Upper lobe of left lung (tissue), 4 donors: ENCODE measurements around the gene RIT2.

Experiments
- POLR2A ChIP-seq, 4 donors: fragments of 450-650 bp; IDR thresholded peaks; one replicate each; pipeline ENCODE4 v1.5.1; 2016 to 2017; ENCODE audit warnings: antibody characterized with exemption in 4 of 4, mild to moderate bottlenecking in 2 of 4
- TF ChIP-seq, protein P1 (sequence below), 6 experiments: fragments of 450-650 bp in 4 of 6; fragments of 200-600 bp in 2 of 6; sonication (generic) in 2 of 6; IDR thresholded peaks; one replicate each; pipeline ENCODE4 v1.5.1; 2016 to 2019; ENCODE audit warnings: antibody characterized with exemption in 6 of 6

DNA sequence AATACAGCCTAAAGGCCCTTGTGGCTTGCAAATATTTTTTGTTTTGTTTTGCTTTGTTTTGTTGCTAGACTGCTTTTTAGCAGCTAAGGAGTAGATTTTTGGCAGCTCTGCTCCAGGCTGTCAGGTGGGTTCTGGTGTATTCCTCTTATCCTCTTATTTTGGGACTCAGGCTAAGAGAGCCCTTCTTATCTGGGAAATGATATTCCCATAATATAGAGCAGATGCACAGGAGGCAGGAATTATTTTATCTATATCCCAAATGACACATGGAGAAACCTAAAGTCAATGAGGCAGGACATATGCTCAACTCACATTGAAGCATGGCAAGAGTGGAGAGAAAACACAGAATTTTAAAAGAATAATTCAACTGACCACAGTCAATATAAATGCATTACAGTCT lies 369.6 kb downstream of the RIT2 start:
- no peak for TF ChIP-seq POLR2A (IDR thresholded peaks at IDR 0.05)
- TF ChIP-seq, protein P1, sequence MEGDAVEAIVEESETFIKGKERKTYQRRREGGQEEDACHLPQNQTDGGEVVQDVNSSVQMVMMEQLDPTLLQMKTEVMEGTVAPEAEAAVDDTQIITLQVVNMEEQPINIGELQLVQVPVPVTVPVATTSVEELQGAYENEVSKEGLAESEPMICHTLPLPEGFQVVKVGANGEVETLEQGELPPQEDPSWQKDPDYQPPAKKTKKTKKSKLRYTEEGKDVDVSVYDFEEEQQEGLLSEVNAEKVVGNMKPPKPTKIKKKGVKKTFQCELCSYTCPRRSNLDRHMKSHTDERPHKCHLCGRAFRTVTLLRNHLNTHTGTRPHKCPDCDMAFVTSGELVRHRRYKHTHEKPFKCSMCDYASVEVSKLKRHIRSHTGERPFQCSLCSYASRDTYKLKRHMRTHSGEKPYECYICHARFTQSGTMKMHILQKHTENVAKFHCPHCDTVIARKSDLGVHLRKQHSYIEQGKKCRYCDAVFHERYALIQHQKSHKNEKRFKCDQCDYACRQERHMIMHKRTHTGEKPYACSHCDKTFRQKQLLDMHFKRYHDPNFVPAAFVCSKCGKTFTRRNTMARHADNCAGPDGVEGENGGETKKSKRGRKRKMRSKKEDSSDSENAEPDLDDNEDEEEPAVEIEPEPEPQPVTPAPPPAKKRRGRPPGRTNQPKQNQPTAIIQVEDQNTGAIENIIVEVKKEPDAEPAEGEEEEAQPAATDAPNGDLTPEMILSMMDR (IDR thresholded peaks at IDR 0.05): no peak
